HG02610 (cell line): ENCODE results near the gene DNMT3A.
A peak's percentile ranks its signal among the peaks of the same experiment; 100 is the strongest.
"Not testable (repeated sequence)": the region's sequence is repeated elsewhere in the genome, so short reads cannot be mapped to it uniquely, and the experiment has no call there.

Experiments used
- ATAC-seq: cut with Tn5 transposase; IDR thresholded peaks from one replicate; pipeline ENCODE4 v1.9.1; 2021; ENCODE audit warnings: mild to moderate bottlenecking, moderate library complexity; ENCODE audit not compliant: unreplicated experiment

The DNMT3A gene

GRCh38 chr2:25215948-25216679 is 125.6 kb downstream of the DNMT3A start:
- peak; percentile 63 for ATAC-seq

- no peak for ATAC-seq
Measured at GRCh38 chr2:25215232-25215631, 126.5 kb downstream of the DNMT3A start.

- ATAC-seq: no peak
Measured at GRCh38 chr2:25213229-25213628, 128.5 kb downstream of the DNMT3A start.

- ATAC-seq: not testable (repeated sequence)
Measured at GRCh38 chr2:25210923-25211322, 130.8 kb downstream of the DNMT3A start.

- no peak for ATAC-seq
Measured at GRCh38 chr2:25207078-25207545, 134.6 kb downstream of the DNMT3A start.

GRCh38 chr2:25204190-25204838 is 137.4 kb downstream of the DNMT3A start:
- peak; percentile 56 for ATAC-seq

- no peak for ATAC-seq
Measured at GRCh38 chr2:25202275-25202674, 139.4 kb downstream of the DNMT3A start.

GRCh38 chr2:25201794-25202193 is 139.9 kb downstream of the DNMT3A start:
- ATAC-seq: no peak

GRCh38 chr2:25201265-25201664 is 140.5 kb downstream of the DNMT3A start:
- no peak for ATAC-seq

- no peak for ATAC-seq
Measured at GRCh38 chr2:25198576-25198975, 143.1 kb downstream of the DNMT3A start.

- ATAC-seq: no peak
Measured at GRCh38 chr2:25198209-25198525, 143.6 kb downstream of the DNMT3A start.

- ATAC-seq: no peak
Measured at GRCh38 chr2:25197336-25198208, 144.2 kb downstream of the DNMT3A start.

- ATAC-seq: no peak
Measured at GRCh38 chr2:25194576-25195122, 147.1 kb downstream of the DNMT3A start.

GRCh38 chr2:25190536-25190935 is 151.2 kb downstream of the DNMT3A start:
- ATAC-seq: no peak

- no peak for ATAC-seq
Measured at GRCh38 chr2:25188405-25188804, 153.3 kb downstream of the DNMT3A start.

GRCh38 chr2:25187729-25188350 is 153.9 kb downstream of the DNMT3A start:
- no peak for ATAC-seq

- no peak for ATAC-seq
Measured at GRCh38 chr2:25184254-25184653, 157.5 kb downstream of the DNMT3A start.

- no peak for ATAC-seq
Measured at GRCh38 chr2:25178976-25179375, 162.7 kb downstream of the DNMT3A start.
